IMR-90 (cell line): Measurements from ENCODE around the gene NUCB2. TPM values are rescaled to one million over a fixed set of nuclear protein-coding genes. Genes with fewer than 3 reads are reported as not detected.

Source experiments
- ATAC-seq: fragments of 200-7000 bp; cut with Tn5 transposase; 2 replicates; pipeline ENCODE4 v1.9.1; 2020; ENCODE audit warnings: low read depth, mild to moderate bottlenecking, moderate library complexity
- BruUV-seq: library from RNA; stranded (reverse); fragments of 400-500 nt; replicated peaks from 2 replicates; lab custom pipeline; 2021; lab: Mats Ljungman, UMichigan
- CTCF ChIA-PET: fragments of 300-600 bp; formaldehyde crosslinking; extraction: SDS; loops from one replicate; lab custom pipeline; 2021; ENCODE audit warnings: antibody characterized with exemption; lab: Yijun Ruan, JAX
- POLR2A ChIA-PET: fragments of 300-600 bp; sonication (Branson Sonifier 250); formaldehyde crosslinking; loops from one replicate; lab custom pipeline; 2022; ENCODE audit warnings: antibody characterized with exemption; ENCODE audit not compliant: unreplicated experiment; lab: Charles Lee
- DNase-seq: peaks from one replicate; pipeline ENCODE4 v3.0.0; 2013
- H2AFZ ChIP-seq: replicated peaks from 2 replicates; pipeline ENCODE3; 2013; ENCODE audit warnings: low read length, mild to moderate bottlenecking; ENCODE audit not compliant: poor library complexity
- H2AK5ac ChIP-seq: 2 replicates; pipeline ENCODE4 v1.6.1; 2013; ENCODE audit warnings: low read depth, low read length, inconsistent platforms
- H2AK9ac ChIP-seq: replicated peaks from 2 replicates; pipeline ENCODE3; 2013; ENCODE audit warnings: mild to moderate bottlenecking, low read depth, low read length, moderate library complexity; ENCODE audit not compliant: poor library complexity
- H2BK120ac ChIP-seq: 2 replicates; pipeline ENCODE4 v1.6.1; 2013; ENCODE audit warnings: low read depth, low read length, inconsistent platforms
- H2BK15ac ChIP-seq: 3 replicates; pipeline ENCODE4 v1.6.1; 2013; ENCODE audit warnings: low read depth, low read length, inconsistent platforms
- H2BK20ac ChIP-seq: 2 replicates; pipeline ENCODE4 v1.6.1; 2013; ENCODE audit warnings: low read depth, mild to moderate bottlenecking, inconsistent platforms, low read length, moderate library complexity
- H2BK5ac ChIP-seq: 2 replicates; pipeline ENCODE4 v1.6.1; 2013; ENCODE audit warnings: mild to moderate bottlenecking, low read depth, low read length, inconsistent platforms; ENCODE audit not compliant: poor library complexity, severe bottlenecking
- H3K14ac ChIP-seq: replicated peaks from 2 replicates; pipeline ENCODE4 v1.6.1; 2013; ENCODE audit warnings: low read depth, low read length, inconsistent platforms
- H3K18ac ChIP-seq: 2 replicates; pipeline ENCODE4 v1.6.1; 2013; ENCODE audit warnings: low read depth, low read length, control low read depth
- H3K23ac ChIP-seq: 2 replicates; pipeline ENCODE4 v1.6.1; 2013; ENCODE audit warnings: low read depth, low read length, inconsistent platforms
- H3K27ac ChIP-seq: 2 replicates; pipeline ENCODE4 v1.5.1; 2013; ENCODE audit warnings: mild to moderate bottlenecking, control low read depth, low read length; ENCODE audit not compliant: insufficient read depth
- H3K27me3 ChIP-seq: 2 replicates; pipeline ENCODE4 v1.6.1; 2013; ENCODE audit warnings: low read length; ENCODE audit not compliant: control insufficient read depth, insufficient read depth
- H3K36me3 ChIP-seq: 2 replicates; pipeline ENCODE4 v1.6.1; 2013; ENCODE audit warnings: low read length, mixed read lengths; ENCODE audit not compliant: control insufficient read depth, insufficient read depth
- H3K4ac ChIP-seq: 2 replicates; pipeline ENCODE4 v1.6.1; 2013; ENCODE audit warnings: low read depth, low read length, inconsistent platforms
- H3K4me1 ChIP-seq: 2 replicates; pipeline ENCODE4 v1.6.1; 2013; ENCODE audit warnings: low read length, mixed read lengths; ENCODE audit not compliant: control insufficient read depth, insufficient read depth
- H3K4me2 ChIP-seq: 2 replicates; pipeline ENCODE4 v1.6.1; 2013; ENCODE audit warnings: low read depth, mild to moderate bottlenecking, control low read depth, low read length, moderate library complexity
- H3K4me3 ChIP-seq: 2 replicates; pipeline ENCODE4 v1.5.1; 2013; ENCODE audit warnings: low read depth, mild to moderate bottlenecking, control low read depth, low read length, moderate library complexity; ENCODE audit not compliant: insufficient read depth
- H3K56ac ChIP-seq: 2 replicates; pipeline ENCODE4 v1.6.1; 2013; ENCODE audit warnings: low read length, inconsistent platforms; ENCODE audit not compliant: insufficient read depth; ENCODE audit errors: extremely low read depth
- H3K79me1 ChIP-seq, 2 experiments: 2 replicates each; pipeline ENCODE4 v1.6.1; 2013; ENCODE audit warnings: low read length in 2 of 2, inconsistent platforms in 1 of 2, low read depth in 1 of 2
- H3K9ac ChIP-seq: 2 replicates; pipeline ENCODE4 v1.6.1; 2013; ENCODE audit warnings: low read depth, low read length, control low read depth
- H3K9me1 ChIP-seq: 2 replicates; pipeline ENCODE4 v1.6.1; 2013; ENCODE audit warnings: low read length, inconsistent platforms; ENCODE audit not compliant: insufficient read depth
- H3K9me3 ChIP-seq: 2 replicates; pipeline ENCODE4 v1.6.1; 2013; ENCODE audit warnings: low read length; ENCODE audit not compliant: control insufficient read depth, insufficient read depth
- H4K20me1 ChIP-seq: 2 replicates; pipeline ENCODE4 v1.6.1; 2013; ENCODE audit warnings: low read length, inconsistent platforms; ENCODE audit not compliant: insufficient read depth
- H4K5ac ChIP-seq: 2 replicates; pipeline ENCODE4 v1.6.1; 2013; ENCODE audit warnings: mild to moderate bottlenecking, low read depth, low read length, control low read depth
- H4K8ac ChIP-seq, 2 experiments: 2 replicates each; pipeline ENCODE4 v1.6.1; 2013; ENCODE audit warnings: low read depth in 2 of 2, low read length in 2 of 2, control low read depth in 1 of 2, inconsistent platforms in 1 of 2
- H4K91ac ChIP-seq: 2 replicates; pipeline ENCODE4 v1.6.1; 2013; ENCODE audit warnings: low read depth, low read length, inconsistent platforms; ENCODE audit not compliant: insufficient read depth
- BHLHE40 ChIP-seq: fragments of 150-350 bp; IDR thresholded peaks from 2 replicates; pipeline ENCODE4 v1.6.1; 2016; ENCODE audit warnings: mild to moderate bottlenecking, low read depth, low read length
- CHD1 ChIP-seq: IDR thresholded peaks from 2 replicates; pipeline ENCODE4 v1.6.1; 2012; ENCODE audit warnings: low read depth, low read length, improper control_type of control experiment
- ELK1 ChIP-seq: fragments of 150-350 bp; IDR thresholded peaks from 2 replicates; pipeline ENCODE4 v1.6.1; 2016; ENCODE audit warnings: low read depth, mild to moderate bottlenecking, low read length, moderate library complexity, borderline replicate concordance
- MXI1 ChIP-seq: IDR thresholded peaks from 2 replicates; pipeline ENCODE4 v1.6.1; 2012; ENCODE audit warnings: low read depth, mild to moderate bottlenecking, low read length, moderate library complexity, borderline replicate concordance
- NFE2L2 ChIP-seq: fragments of 150-350 bp; IDR thresholded peaks from 2 replicates; pipeline ENCODE4 v1.6.1; 2016; ENCODE audit warnings: low read depth, mild to moderate bottlenecking, low read length
- POLR2A ChIP-seq: IDR thresholded peaks from 2 replicates; pipeline ENCODE4 v1.6.1; 2012; ENCODE audit warnings: mild to moderate bottlenecking, low read depth, low read length
- USF2 ChIP-seq: fragments of 150-350 bp; IDR thresholded peaks from 2 replicates; pipeline ENCODE4 v1.6.1; 2017; ENCODE audit warnings: mild to moderate bottlenecking, antibody characterized with exemption, low read length, low read depth
- WGBS, 2 experiments: methylation state at CpG; one replicate each; pipeline versions ENCODE4 v1.1.5 to v1.1.7; 2013; ENCODE audit warnings: missing lambda C conversion rate in 2 of 2; ENCODE audit not compliant: insufficient read length in 1 of 2; ENCODE audit errors: extremely low coverage in 2 of 2; 5-methylcytosine and 5-hydroxymethylcytosine counted together
- dilution Hi-C: fragments of 300-500 bp; cut with HindIII; formaldehyde crosslinking; loops from one replicate; pipeline ENCODE4 v1.14.3; 2018; ENCODE audit warnings: low sequenced_read_pairs; ENCODE audit not compliant: unreplicated experiment
- in situ Hi-C: fragments of 300-500 bp; cut with MboI; formaldehyde crosslinking; loops from 3 replicates; pipeline ENCODE4 v1.14.3; 2019; ENCODE audit warnings: low sequenced_read_pairs, inconsistent platforms, mixed read lengths
- intact Hi-C: fragments of 100-400 bp; cut with micrococcal nuclease; formaldehyde crosslinking; loops from 2 replicates; pipeline ENCODE4 v1.10.0; 2022
- polyA plus RNA-seq, 3 experiments: library from polyadenylated mRNA; depleted of rRNA; stranded (reverse); fragments of >200 nt; gene quantifications; 2 replicates each; pipeline ENCODE4 v1.2.3, GENCODE V29; 2012; ENCODE audit warnings: low replicate concordance in 1 of 3
- total RNA-seq: library from RNA; depleted of rRNA; stranded (reverse); fragments of >200 nt; gene quantifications from 2 replicates; pipeline ENCODE4 v1.2.3, GENCODE V29; 2012

The NUCB2 gene
- total and polyA plus RNA-seq, 2 of the 4 experiments (the other 2 are of a cell fraction), result 52.7 to 55.4 TPM

GRCh38 chr11:17275400-17276235 lies 921 bp upstream of the NUCB2 start:
- H4K5ac ChIP-seq, result peak overlapping the region; percentile 84
- no peaks in the 10 kb centered on the region for H4K20me1 ChIP-seq
- H3K27me3 ChIP-seq, result no peaks in the 10 kb centered on the region
- peak overlapping the region; percentile 97 for H2AFZ ChIP-seq
- H2BK15ac ChIP-seq, result peak overlapping the region; percentile 22; the same call in 1 of the 3 replicates
- H4K8ac ChIP-seq, result peak overlapping the region; percentile 93 to 96
- ChIA-PET CTCF (interaction anchor here (0.6 to 1.1 kb wide), 3 partner anchors 18 to 341 kb away, joined by 3 to 7 read pairs (median 3); no protein-coding TSS in a partner anchor), POLR2A (no interaction called here)
- peak overlapping the region; percentile 66; the same call in 1 of the 2 replicates for H3K23ac ChIP-seq
- BruUV-seq, result no TSS peak
- WGBS, 2 experiments, result 73% methylated on average over 4 of the region's 10 CpGs; no CpG with 5 or more reads in 1 of the 2 experiments
- H3K4me3 ChIP-seq, result peak overlapping the region; percentile 79
- H3K9ac ChIP-seq, result peak overlapping the region; percentile 45
- intact Hi-C loops, result loop anchor here (5.0 kb wide), 1 partner anchor 77 kb away; the partner anchor contains the start of gene NCR3LG1
- DNase-seq (no peak), ATAC-seq (no peak)
- H3K4me2 ChIP-seq, result peak overlapping the region; percentile 45
- H3K79me1 ChIP-seq, result peaks cover 10 to 19% of the 10 kb centered on the region in 2 experiments
- peaks cover 2% of the 10 kb centered on the region; the same call in 1 of the 2 replicates for H3K4me1 ChIP-seq
- H3K36me3 ChIP-seq, result no peaks in the 10 kb centered on the region
- peak overlapping the region; percentile 43; the same call in 1 of the 2 replicates for H2BK20ac ChIP-seq
- peak overlapping the region; percentile 70 for H2BK120ac ChIP-seq
- no peaks in the 10 kb centered on the region for H3K9me3 ChIP-seq
- peak overlapping the region; percentile 22 for H3K56ac ChIP-seq
- no peak for TF ChIP-seq USF2
- no peak for TF ChIP-seq NFE2L2
- no peak for TF ChIP-seq CHD1
- no peak for TF ChIP-seq ELK1
- TF ChIP-seq BHLHE40, result no peak
- TF ChIP-seq POLR2A, result no peak
- no peak for TF ChIP-seq MXI1
- peak overlapping the region; percentile 79 for H4K91ac ChIP-seq
- dilution Hi-C loops, result no loop called here
- H3K27ac ChIP-seq, result peak overlapping the region; percentile 63
- peak overlapping the region; percentile 1; the same call in 1 of the 2 replicates for H3K18ac ChIP-seq
- H3K9me1 ChIP-seq, result no peaks in the 10 kb centered on the region
- H3K4ac ChIP-seq, result peak overlapping the region; percentile 93
- H2BK5ac ChIP-seq, result peak overlapping the region; percentile 64
- H2AK5ac ChIP-seq, result peak overlapping the region; percentile 91
- in situ Hi-C loops, result no loop called here
- peak overlapping the region; percentile 84 for H2AK9ac ChIP-seq
- peak overlapping the region; percentile 91 for H3K14ac ChIP-seq
